Endothelial cell of umbilical vein (primary cell): ENCODE measurements around the gene NAV2.

Experiments
- CTCF ChIP-seq, 2 donors: IDR thresholded peaks; 1 replicate in 1 of 2; 2 replicates in 1 of 2; pipeline ENCODE4 v1.5.1; 2011; ENCODE audit warnings: low read length in 2 of 2, mild to moderate bottlenecking in 2 of 2, moderate library complexity in 2 of 2, control low read depth in 1 of 2, inconsistent platforms in 1 of 2, low read depth in 1 of 2; ENCODE audit not compliant: insufficient read depth in 1 of 2; ENCODE audit errors: extremely low read depth in 1 of 2
- EZH2 ChIP-seq: IDR thresholded peaks from 2 replicates; pipeline ENCODE4 v1.6.1; 2012; ENCODE audit warnings: borderline replicate concordance, low read depth, mild to moderate bottlenecking, moderate library complexity, low read length, inconsistent platforms; ENCODE audit not compliant: severe bottlenecking
- FOS ChIP-seq: IDR thresholded peaks from 2 replicates; pipeline ENCODE4 v1.6.1; 2011; ENCODE audit warnings: mild to moderate bottlenecking, low read length, moderate library complexity, borderline replicate concordance; ENCODE audit not compliant: insufficient read depth
- GATA2 ChIP-seq: IDR thresholded peaks from 2 replicates; pipeline ENCODE4 v1.7.0; 2011; ENCODE audit warnings: low read depth, mild to moderate bottlenecking, moderate library complexity, mixed read lengths, low read length; ENCODE audit not compliant: insufficient read length, insufficient read depth
- JUN ChIP-seq: IDR thresholded peaks from 2 replicates; pipeline ENCODE4 v1.6.1; 2011; ENCODE audit warnings: borderline replicate concordance, low read depth; ENCODE audit not compliant: insufficient read length, insufficient read depth
- MYC ChIP-seq: IDR thresholded peaks from one replicate; pipeline ENCODE4 v1.6.1; 2011; ENCODE audit warnings: mild to moderate bottlenecking, low read depth, low read length
- POLR2A ChIP-seq: IDR thresholded peaks from 2 replicates; pipeline ENCODE4 v1.6.1; 2012; ENCODE audit warnings: low read depth, mild to moderate bottlenecking, control low read depth, low read length
- POLR2AphosphoS5 ChIP-seq: IDR thresholded peaks from 2 replicates; pipeline ENCODE4 v1.6.1; 2012; ENCODE audit warnings: low read depth, mild to moderate bottlenecking, control low read depth, low read length, moderate library complexity; ENCODE audit not compliant: insufficient read depth
- TF ChIP-seq, protein P1 (sequence below): IDR thresholded peaks from 2 replicates; pipeline ENCODE4 v1.6.1; 2011; ENCODE audit not compliant: insufficient read depth, insufficient read length

DNA sequence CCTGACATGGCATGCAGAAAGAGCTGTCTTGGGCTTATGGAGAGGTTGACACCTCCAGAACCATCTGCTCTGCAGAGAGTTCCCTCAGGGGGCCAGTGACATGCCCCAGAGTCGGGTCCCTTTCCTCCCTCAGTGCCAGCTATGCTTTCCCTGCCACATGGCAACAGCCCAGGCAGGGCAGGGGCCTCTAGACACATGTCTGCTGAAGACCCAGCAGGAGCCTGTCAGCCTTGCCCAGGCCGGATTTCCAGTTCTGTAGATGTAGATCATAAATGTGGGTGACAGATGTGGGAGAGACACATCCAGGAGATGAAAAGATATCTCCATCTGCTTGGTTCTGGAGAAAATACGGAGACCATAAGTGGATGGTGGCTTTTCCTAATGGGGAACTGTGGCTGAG, 25.5 kb downstream of the NAV2 start:
- TF ChIP-seq EZH2 (no peak), CTCF (IDR thresholded peaks at IDR 0.05; ENCODE audit: extremely low read depth in 1 of 2, insufficient read depth in 1 of 2, low read depth in 1 of 2, low read length in 2 of 2) (no peak), POLR2A (no peak), JUN (no peak), MYC (no peak), POLR2AphosphoS5 (no peak), GATA2 (no peak), FOS (no peak)
- TF ChIP-seq, protein P1, sequence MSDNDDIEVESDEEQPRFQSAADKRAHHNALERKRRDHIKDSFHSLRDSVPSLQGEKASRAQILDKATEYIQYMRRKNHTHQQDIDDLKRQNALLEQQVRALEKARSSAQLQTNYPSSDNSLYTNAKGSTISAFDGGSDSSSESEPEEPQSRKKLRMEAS, result no peak
